ENCODE results near the gene OR10A6. TPM values are rescaled to one million over a fixed set of nuclear protein-coding genes. Genes with fewer than 3 reads are reported as not detected.

Gene OR10A6
- total RNA-seq, 2 donors from 2014 or later, result not detected

GRCh38 chr11:7901319-7901854 is 29.7 kb downstream of the OR10A6 start:
- H3K36me3 ChIP-seq (ENCODE audit: control insufficient read depth, insufficient read depth, low read length), result peaks cover 71% of the 10 kb centered on the region
- TF ChIP-seq, protein P1, sequence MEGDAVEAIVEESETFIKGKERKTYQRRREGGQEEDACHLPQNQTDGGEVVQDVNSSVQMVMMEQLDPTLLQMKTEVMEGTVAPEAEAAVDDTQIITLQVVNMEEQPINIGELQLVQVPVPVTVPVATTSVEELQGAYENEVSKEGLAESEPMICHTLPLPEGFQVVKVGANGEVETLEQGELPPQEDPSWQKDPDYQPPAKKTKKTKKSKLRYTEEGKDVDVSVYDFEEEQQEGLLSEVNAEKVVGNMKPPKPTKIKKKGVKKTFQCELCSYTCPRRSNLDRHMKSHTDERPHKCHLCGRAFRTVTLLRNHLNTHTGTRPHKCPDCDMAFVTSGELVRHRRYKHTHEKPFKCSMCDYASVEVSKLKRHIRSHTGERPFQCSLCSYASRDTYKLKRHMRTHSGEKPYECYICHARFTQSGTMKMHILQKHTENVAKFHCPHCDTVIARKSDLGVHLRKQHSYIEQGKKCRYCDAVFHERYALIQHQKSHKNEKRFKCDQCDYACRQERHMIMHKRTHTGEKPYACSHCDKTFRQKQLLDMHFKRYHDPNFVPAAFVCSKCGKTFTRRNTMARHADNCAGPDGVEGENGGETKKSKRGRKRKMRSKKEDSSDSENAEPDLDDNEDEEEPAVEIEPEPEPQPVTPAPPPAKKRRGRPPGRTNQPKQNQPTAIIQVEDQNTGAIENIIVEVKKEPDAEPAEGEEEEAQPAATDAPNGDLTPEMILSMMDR (conservative IDR thresholded peaks at IDR 0.05), result no peak
- DNase-seq, result no peak
- H3K27me3 Mint-ChIP-seq (ENCODE audit: insufficient read depth), result no peaks in the 10 kb centered on the region
- H3K36me3 Mint-ChIP-seq (ENCODE audit: low read depth), result peaks cover 69% of the 10 kb centered on the region
- peaks cover 6% of the 10 kb centered on the region for H3K4me1 ChIP-seq (ENCODE audit: control insufficient read depth, insufficient read depth, low read length)
- H3K4me1 Mint-ChIP-seq, result peaks cover 55% of the 10 kb centered on the region
- no peaks in the 10 kb centered on the region for H3K27me3 ChIP-seq (ENCODE audit: control insufficient read depth, insufficient read depth, low read length, poor library complexity, severe bottlenecking)
- H3K9ac ChIP-seq (ENCODE audit: extremely low read depth, low read length, poor library complexity, severe bottlenecking), result no peak overlapping the region
- H3K27ac ChIP-seq (ENCODE audit: low read depth, low read length), result no peak overlapping the region
- H3K27ac Mint-ChIP-seq, result no peak overlapping the region
- WGBS, 2 experiments (ENCODE audit: insufficient coverage in 1 of 2, insufficient read length in 1 of 2), result 95 to 100% methylated on average over 1 to 2 of the region's 3 CpGs
- no peak overlapping the region for H3K4me3 Mint-ChIP-seq
- H3K9me3 Mint-ChIP-seq, result peaks cover 24% of the 10 kb centered on the region
- H3K9me3 ChIP-seq (ENCODE audit: control insufficient read depth, low read length), result peaks cover 44% of the 10 kb centered on the region
- peak overlapping the region; percentile 97 for H3K4me3 ChIP-seq (ENCODE audit: low read length)

- Histone ChIP-seq H3K4me3 (ENCODE audit: low read length) (peak overlapping the region; percentile 97), H3K4me1 (ENCODE audit: control insufficient read depth, insufficient read depth, low read length) (peaks cover 5% of the 10 kb centered on the region), H3K9ac (ENCODE audit: extremely low read depth, low read length, poor library complexity, severe bottlenecking) (no peak overlapping the region), H3K27me3 (ENCODE audit: control insufficient read depth, insufficient read depth, low read length, poor library complexity, severe bottlenecking) (no peaks in the 10 kb centered on the region), H3K36me3 (ENCODE audit: control insufficient read depth, insufficient read depth, low read length) (peaks cover 71% of the 10 kb centered on the region), H3K9me3 (ENCODE audit: control insufficient read depth, low read length) (peaks cover 44% of the 10 kb centered on the region), H3K27ac (ENCODE audit: low read depth, low read length) (no peak overlapping the region)
- TF ChIP-seq, protein P1 (conservative IDR thresholded peaks at IDR 0.05), result no peak
- no peak for DNase-seq
- peaks cover 24% of the 10 kb centered on the region for H3K9me3 Mint-ChIP-seq
- no peak overlapping the region for H3K27ac Mint-ChIP-seq
- H3K4me3 Mint-ChIP-seq, result no peak overlapping the region
- WGBS, 2 experiments (ENCODE audit: insufficient coverage in 1 of 2, insufficient read length in 1 of 2), result 98 to 100% methylated on average over 2 to 4 of the region's 4 CpGs
- peaks cover 55% of the 10 kb centered on the region for H3K4me1 Mint-ChIP-seq
- H3K36me3 Mint-ChIP-seq (ENCODE audit: low read depth), result peaks cover 73% of the 10 kb centered on the region
- H3K27me3 Mint-ChIP-seq (ENCODE audit: insufficient read depth), result no peaks in the 10 kb centered on the region
Observed at GRCh38 chr11:7900686-7901085, 30.4 kb downstream of the OR10A6 start.

DNA sequence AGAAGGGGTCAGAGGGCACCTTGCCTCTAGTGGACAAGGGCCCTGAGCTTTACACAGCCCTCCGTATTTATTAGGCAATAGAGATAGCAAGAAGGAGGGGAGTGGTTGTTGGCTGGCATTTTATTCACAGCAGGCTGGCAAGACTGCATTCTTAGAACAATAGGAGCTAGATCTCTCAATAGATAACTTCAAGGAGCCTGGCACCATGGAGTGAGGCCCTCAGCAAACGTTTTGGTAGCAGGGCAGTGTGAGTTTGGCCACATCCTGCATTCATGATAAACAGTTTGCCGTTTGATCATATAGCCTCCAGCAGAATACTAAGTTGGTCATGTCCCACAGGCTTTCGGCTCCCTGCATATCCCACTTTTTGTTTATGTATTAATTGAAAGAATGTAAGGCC is 31.6 kb downstream of the OR10A6 start:
- Histone ChIP-seq H3K4me3 (ENCODE audit: low read length) (peak overlapping the region; percentile 57), H3K4me1 (ENCODE audit: control insufficient read depth, insufficient read depth, low read length) (peaks cover 5% of the 10 kb centered on the region), H3K9ac (ENCODE audit: extremely low read depth, low read length, poor library complexity, severe bottlenecking) (no peak overlapping the region), H3K27ac (ENCODE audit: low read depth, low read length) (no peak overlapping the region), H3K36me3 (ENCODE audit: control insufficient read depth, insufficient read depth, low read length) (peaks cover 78% of the 10 kb centered on the region), H3K9me3 (ENCODE audit: control insufficient read depth, low read length) (peaks cover 44% of the 10 kb centered on the region), H3K27me3 (ENCODE audit: control insufficient read depth, insufficient read depth, low read length, poor library complexity, severe bottlenecking) (no peaks in the 10 kb centered on the region)
- H3K36me3 Mint-ChIP-seq (ENCODE audit: low read depth), result peaks cover 81% of the 10 kb centered on the region
- H3K4me3 Mint-ChIP-seq, result no peak overlapping the region
- peaks cover 52% of the 10 kb centered on the region for H3K4me1 Mint-ChIP-seq
- H3K9me3 Mint-ChIP-seq, result peaks cover 24% of the 10 kb centered on the region
- WGBS, 2 experiments (ENCODE audit: insufficient coverage in 1 of 2, insufficient read length in 1 of 2), result 67 to 80% methylated on average over 2 to 4 of the region's 4 CpGs
- no peaks in the 10 kb centered on the region for H3K27me3 Mint-ChIP-seq (ENCODE audit: insufficient read depth)
- H3K27ac Mint-ChIP-seq, result peak overlapping the region; percentile 50
- DNase-seq, result peak; percentile 60
- TF ChIP-seq, protein P1 (conservative IDR thresholded peaks at IDR 0.05), result no peak
